NCI-H82 (cell line): ENCODE results near the gene OLFM4.

Experiments used
- DNase-seq: peaks from one replicate; lab custom pipeline; 2025; lab: John Stamatoyannopoulos, UW

The OLFM4 gene

GRCh38 chr13:53068585-53069520, 40.2 kb downstream of the OLFM4 start:
- peak; percentile 91 for DNase-seq

GRCh38 chr13:53069800-53070199, 41.2 kb downstream of the OLFM4 start:
- DNase-seq: no peak

- DNase-seq: no peak
Measured at GRCh38 chr13:53073711-53074110, 45.1 kb downstream of the OLFM4 start.

- no peak for DNase-seq
Measured at GRCh38 chr13:53074114-53074513, 45.5 kb downstream of the OLFM4 start.

- peak; percentile 67 for DNase-seq
Measured at GRCh38 chr13:53075356-53076041, 46.9 kb downstream of the OLFM4 start.

GRCh38 chr13:53079691-53080090, 51.1 kb downstream of the OLFM4 start:
- peak; percentile 71 for DNase-seq

GRCh38 chr13:53088871-53089270, 60.3 kb downstream of the OLFM4 start:
- no peak for DNase-seq

GRCh38 chr13:53089951-53090350, 61.3 kb downstream of the OLFM4 start:
- DNase-seq: no peak

GRCh38 chr13:53090461-53090860, 61.8 kb downstream of the OLFM4 start:
- no peak for DNase-seq

GRCh38 chr13:53092931-53093330, 64.3 kb downstream of the OLFM4 start:
- no peak for DNase-seq

- no peak for DNase-seq
Measured at GRCh38 chr13:53098455-53098854, 69.8 kb downstream of the OLFM4 start.

GRCh38 chr13:53100394-53101063, 71.9 kb downstream of the OLFM4 start:
- DNase-seq: no peak
